CD4-positive, CD25-positive, alpha-beta regulatory T cell (primary cell): ENCODE results near the gene PRPF19. TPM values are rescaled to one million over a fixed set of nuclear protein-coding genes. Genes with fewer than 3 reads are reported as not detected.

ENCODE experiments used
- ATAC-seq, 2 donors: fragments of 150-1000 bp; cut with Tn5 transposase; one replicate each; pipeline ENCODE4 v1.10.0; 2021; ENCODE audit warnings: low read depth in 2 of 2, moderate number of reproducible peaks in 2 of 2, moderate library complexity in 1 of 2
- DNase-seq, 3 donors: peaks; one replicate each; pipeline versions ENCODE4 v3.0.0 to v3.0.0-alpha.2; 2012 to 2022; ENCODE audit warnings: mixed read lengths in 1 of 3
- H3K27ac ChIP-seq: one replicate; pipeline ENCODE4 v1.7.0; 2013; ENCODE audit warnings: mild to moderate bottlenecking, low read length; ENCODE audit not compliant: insufficient read depth, poor library complexity, severe bottlenecking
- H3K27me3 ChIP-seq: one replicate; pipeline ENCODE4 v1.7.0; 2013; ENCODE audit warnings: low read length; ENCODE audit not compliant: control insufficient read depth, insufficient read depth
- H3K36me3 ChIP-seq: one replicate; pipeline ENCODE4 v1.7.0; 2013; ENCODE audit warnings: mild to moderate bottlenecking, low read length, moderate library complexity; ENCODE audit not compliant: control insufficient read depth, insufficient read depth
- H3K4me1 ChIP-seq: 2 replicates; pipeline ENCODE4 v1.7.0; 2013; ENCODE audit warnings: mild to moderate bottlenecking, low read length; ENCODE audit not compliant: insufficient read depth, control insufficient read depth, poor library complexity, severe bottlenecking
- H3K4me3 ChIP-seq: one replicate; pipeline ENCODE4 v1.7.0; 2013; ENCODE audit warnings: low read depth, mild to moderate bottlenecking, low read length, moderate library complexity
- H3K9me3 ChIP-seq, 2 experiments: 1 replicate in 1 of 2; 2 replicates in 1 of 2; pipeline ENCODE4 v1.7.0; 2013; ENCODE audit warnings: low read length in 2 of 2, mild to moderate bottlenecking in 1 of 2, moderate library complexity in 1 of 2; ENCODE audit not compliant: control insufficient read depth in 2 of 2
- H3K27ac Mint-ChIP-seq, 3 donors: one replicate each; pipeline ENCODE4 v1.8.0; 2020 to 2022; ENCODE audit warnings: mild to moderate bottlenecking in 3 of 3, mixed read lengths in 3 of 3, moderate library complexity in 2 of 3
- H3K27me3 Mint-ChIP-seq: one replicate; pipeline ENCODE4 v1.8.0; 2022; ENCODE audit warnings: mild to moderate bottlenecking, mixed read lengths
- H3K36me3 Mint-ChIP-seq: one replicate; pipeline ENCODE4 v1.8.0; 2020; ENCODE audit warnings: mixed read lengths
- H3K4me1 Mint-ChIP-seq, 4 donors: one replicate each; pipeline ENCODE4 v1.8.0; 2020 to 2022; ENCODE audit warnings: mixed read lengths in 4 of 4, mild to moderate bottlenecking in 1 of 4
- H3K4me3 Mint-ChIP-seq, 4 donors: one replicate each; pipeline ENCODE4 v1.8.0; 2020 to 2022; ENCODE audit warnings: mild to moderate bottlenecking in 4 of 4, mixed read lengths in 4 of 4, moderate library complexity in 3 of 4
- H3K9me3 Mint-ChIP-seq, 7 donors: one replicate each; pipeline ENCODE4 v1.8.0; 2020 to 2022; ENCODE audit warnings: mixed read lengths in 7 of 7, mild to moderate bottlenecking in 3 of 7, moderate library complexity in 2 of 7
- polyA plus RNA-seq, 4 donors: library from polyadenylated mRNA; unstranded; fragments of 300-500 nt; fragmentation: Illumina TruSeq; gene quantifications; one replicate each; pipeline ENCODE4 v1.2.3, GENCODE V29; 2021
- total RNA-seq: library from RNA; stranded (reverse); gene quantifications from one replicate; pipeline ENCODE4 v1.2.3, GENCODE V29; 2022

Gene PRPF19
- total and polyA plus RNA-seq, 5 donors from 2014 or later, result 13.6 to 67.6 (median 13.9) TPM

DNA sequence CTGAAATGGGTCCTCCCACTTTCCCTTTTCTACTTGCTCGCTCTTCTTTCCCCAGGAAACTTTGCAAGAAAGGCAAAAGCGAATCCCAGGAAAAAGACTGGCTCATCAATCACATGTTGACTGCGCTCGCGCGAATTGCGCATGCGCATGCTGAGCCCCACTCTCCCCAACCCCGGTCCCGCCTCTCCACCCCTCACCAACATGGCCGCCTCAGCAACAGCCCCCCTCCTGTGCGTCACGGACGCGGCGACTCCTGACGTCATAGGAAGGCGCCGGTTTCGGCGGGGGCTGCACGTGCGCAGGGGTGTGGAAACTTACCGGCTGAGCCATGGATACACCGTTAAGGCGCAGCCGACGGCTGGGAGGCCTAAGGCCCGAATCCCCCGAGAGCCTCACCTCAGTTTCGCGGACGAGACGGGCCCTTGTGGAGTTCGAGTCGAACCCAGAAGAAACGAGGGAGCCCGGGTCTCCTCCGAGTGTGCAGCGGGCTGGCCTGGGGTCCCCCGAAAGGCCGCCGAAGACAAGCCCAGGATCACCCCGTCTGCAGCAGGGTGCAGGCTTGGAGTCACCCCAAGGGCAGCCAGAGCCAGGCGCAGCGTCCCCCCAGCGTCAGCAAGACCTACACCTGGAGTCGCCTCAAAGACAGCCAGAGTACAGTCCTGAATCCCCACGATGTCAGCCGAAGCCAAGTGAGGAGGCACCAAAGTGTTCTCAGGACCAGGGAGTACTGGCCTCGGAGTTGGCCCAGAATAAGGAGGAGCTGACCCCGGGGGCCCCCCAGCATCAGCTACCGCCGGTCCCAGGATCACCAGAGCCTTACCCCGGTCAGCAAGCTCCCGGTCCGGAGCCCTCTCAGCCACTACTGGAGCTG, 64.4 kb downstream of the PRPF19 start, which contains the start of gene CCDC86:
TSS of gene CCDC86 (plus strand) at position 317 of the 871 bp plus-strand sequence. CDS start at position 329, 12 bp downstream.
- no peaks in the 10 kb centered on the region for H3K36me3 Mint-ChIP-seq
- H3K9me3 ChIP-seq, result no peaks in the 10 kb centered on the region
- H3K4me1 Mint-ChIP-seq, result peaks cover 4 to 58% (median 33%) of the 10 kb centered on the region in 4 donors
- no peaks in the 10 kb centered on the region for H3K27me3 ChIP-seq
- H3K4me3 ChIP-seq, result peak within 1 kb of the TSS; percentile 84
- peak within 1 kb of the TSS; percentile 85 to 96 (median 91) for H3K4me3 Mint-ChIP-seq
- no peaks in the 10 kb centered on the region for H3K36me3 ChIP-seq
- H3K27ac ChIP-seq, result peak within 1 kb of the TSS; percentile 74
- no peaks in the 10 kb centered on the region for H3K9me3 Mint-ChIP-seq
- H3K27me3 Mint-ChIP-seq, result peaks cover 5% of the 10 kb centered on the region
- peak; percentile 92 for ATAC-seq
- H3K4me1 ChIP-seq, result peaks cover 38% of the 10 kb centered on the region
- peak; percentile 96 to 98 (median 97) for DNase-seq
- peak within 1 kb of the TSS; percentile 93 to 99 (median 97) for H3K27ac Mint-ChIP-seq

Other genes starting within 250 kb of the PRPF19 start
- not detected for gene MS4A8, start 207.0 kb downstream of the PRPF19 start, total RNA-seq
- gene MS4A8, start 207.0 kb downstream of the PRPF19 start, polyA plus RNA-seq, result not detected
- not detected for gene MS4A18, start 181.9 kb downstream of the PRPF19 start, total RNA-seq
- not detected for gene MS4A18, start 181.9 kb downstream of the PRPF19 start, polyA plus RNA-seq
- gene MS4A15, start 149.7 kb downstream of the PRPF19 start, total RNA-seq, result not detected
- not detected for gene MS4A15, start 149.7 kb downstream of the PRPF19 start, polyA plus RNA-seq
- not detected for gene MS4A10, start 121.3 kb downstream of the PRPF19 start, total RNA-seq
- not detected for gene MS4A10, start 121.3 kb downstream of the PRPF19 start, polyA plus RNA-seq
- gene CCDC86, start 64.5 kb downstream of the PRPF19 start, total RNA-seq, result 12.2 TPM
- gene CCDC86, start 64.5 kb downstream of the PRPF19 start, polyA plus RNA-seq, result 10 to 100 TPM in 1 of 4 donors, 1 to 10 TPM in 3; 7.0 to 12.8 (median 8.4) TPM
- gene PTGDR2, start 50.6 kb downstream of the PRPF19 start, total RNA-seq, result 2.3 TPM
- gene PTGDR2, start 50.6 kb downstream of the PRPF19 start, polyA plus RNA-seq, result 1 to 10 TPM in 3 of 4 donors, under 1 TPM in 1; 0.81 to 1.4 (median 1.1) TPM
- gene ZP1, start 39.0 kb downstream of the PRPF19 start, total RNA-seq, result not detected
- gene ZP1, start 39.0 kb downstream of the PRPF19 start, polyA plus RNA-seq, result not detected
- 49.9 TPM for gene TMEM109, start 7.6 kb upstream of the PRPF19 start, total RNA-seq
- 100 to 1,000 TPM; 188 to 215 (median 198) TPM for gene TMEM109, start 7.6 kb upstream of the PRPF19 start, polyA plus RNA-seq
- gene TMEM132A, start 17.9 kb upstream of the PRPF19 start, total RNA-seq, result not detected
- not detected for gene TMEM132A, start 17.9 kb upstream of the PRPF19 start, polyA plus RNA-seq
- 1.0 TPM for gene SLC15A3, start 45.6 kb upstream of the PRPF19 start, total RNA-seq
- under 1 TPM in 1 of 4 donors, not detected in 3; 0.43 TPM for gene SLC15A3, start 45.6 kb upstream of the PRPF19 start, polyA plus RNA-seq
- 398 TPM for gene CD6, start 65.1 kb upstream of the PRPF19 start, total RNA-seq
- gene CD6, start 65.1 kb upstream of the PRPF19 start, polyA plus RNA-seq, result 100 to 1,000 TPM; 108 to 188 (median 130) TPM
- 390 TPM for gene CD5, start 195.9 kb upstream of the PRPF19 start, total RNA-seq
- gene CD5, start 195.9 kb upstream of the PRPF19 start, polyA plus RNA-seq, result 100 to 1,000 TPM; 150 to 253 (median 213) TPM